Lung microvascular endothelial cell (primary cell): ENCODE data around the gene ATP4A. TPM values are rescaled to one million over a fixed set of nuclear protein-coding genes. Genes with fewer than 3 reads are reported as not detected.

Experiments used
- DNase-seq, 2 donors: peaks; one replicate each; pipeline versions ENCODE4 v3.0.0 to v3.0.0-alpha.2; 2010; ENCODE audit warnings: low read depth in 2 of 2
- total RNA-seq: library from RNA; depleted of rRNA; stranded (reverse); fragments of >200 nt; gene quantifications from 2 replicates; pipeline ENCODE4 v1.2.1, GENCODE V29; 2014

Gene ATP4A
- total RNA-seq, 1 donor from 2014 or later, result not detected

- DNase-seq, result no peak
These were observed 62.8 kb downstream of the ATP4A start for GRCh38 chr19:35500611-35501010.

Other genes starting within 250 kb of the ATP4A start
- 0.22 TPM in 1 of 2 replicates, not detected in the other for gene CD22, start 234.5 kb downstream of the ATP4A start, total RNA-seq
- gene FFAR1, start 215.8 kb downstream of the ATP4A start, total RNA-seq, result not detected in 2 replicates
- under 0.01 TPM in 1 of 2 replicates, not detected in the other for gene FFAR3, start 205.2 kb downstream of the ATP4A start, total RNA-seq
- not detected in 2 replicates for gene GPR42, start 192.6 kb downstream of the ATP4A start, total RNA-seq
- gene FFAR2, start 115.4 kb downstream of the ATP4A start, total RNA-seq, result not detected in 2 replicates
- not detected in 2 replicates for gene KRTDAP, start 73.2 kb downstream of the ATP4A start, total RNA-seq
- gene DMKN, start 50.0 kb downstream of the ATP4A start, total RNA-seq, result not detected in 2 replicates
- not detected in 2 replicates for gene SBSN, start 35.3 kb downstream of the ATP4A start, total RNA-seq
- not detected in 2 replicates for gene GAPDHS, start 30.2 kb downstream of the ATP4A start, total RNA-seq
- gene TMEM147, start 18.0 kb downstream of the ATP4A start, total RNA-seq, result 51.4 and 75.2 TPM in 2 replicates
- not detected in 2 replicates for gene PMIS2, start 22.5 kb upstream of the ATP4A start, total RNA-seq
- 3.4 and 3.9 TPM in 2 replicates for gene HAUS5, start 49.1 kb upstream of the ATP4A start, total RNA-seq
- gene RBM42, start 65.4 kb upstream of the ATP4A start, total RNA-seq, result 22.2 and 25.6 TPM in 2 replicates
- gene ETV2, start 78.1 kb upstream of the ATP4A start, total RNA-seq, result 0.20 and 0.44 TPM in 2 replicates
- 287 and 398 TPM in 2 replicates for gene COX6B1, start 84.7 kb upstream of the ATP4A start, total RNA-seq
- not detected in 2 replicates for gene UPK1A, start 102.9 kb upstream of the ATP4A start, total RNA-seq
- gene ZBTB32, start 140.9 kb upstream of the ATP4A start, total RNA-seq, result not detected in 2 replicates
- gene KMT2B, start 154.3 kb upstream of the ATP4A start, total RNA-seq, result 3.1 and 4.0 TPM in 2 replicates
- gene IGFLR1, start 178.8 kb upstream of the ATP4A start, total RNA-seq, result 0.20 and 1.1 TPM in 2 replicates
- 1.1 and 4.0 TPM in 2 replicates for gene U2AF1L4, start 181.8 kb upstream of the ATP4A start, total RNA-seq
- gene PSENEN, start 182.0 kb upstream of the ATP4A start, total RNA-seq, result 16.5 and 16.6 TPM in 2 replicates
- 2.4 and 5.0 TPM in 2 replicates for gene LIN37, start 184.9 kb upstream of the ATP4A start, total RNA-seq
- 0.20 and 0.22 TPM in 2 replicates for gene HSPB6, start 193.4 kb upstream of the ATP4A start, total RNA-seq
- 1.3 and 1.4 TPM in 2 replicates for gene PROSER3, start 194.5 kb upstream of the ATP4A start, total RNA-seq
- 0.44 and 1.2 TPM in 2 replicates for gene ARHGAP33, start 211.9 kb upstream of the ATP4A start, total RNA-seq
- not detected in 2 replicates for gene PRODH2, start 249.2 kb upstream of the ATP4A start, total RNA-seq